ENCODE measurements around the gene ITPR2. TPM values are rescaled to one million over a fixed set of nuclear protein-coding genes. Genes with fewer than 3 reads are reported as not detected.
"Not testable (repeated sequence)": the region's sequence is repeated elsewhere in the genome, so short reads cannot be mapped to it uniquely, and the experiment has no call there.

Gene ITPR2
- polyA plus RNA-seq, 2 of the 4 experiments (the other 2 are of a cell fraction), result 3.1 to 8.1 TPM

DNA sequence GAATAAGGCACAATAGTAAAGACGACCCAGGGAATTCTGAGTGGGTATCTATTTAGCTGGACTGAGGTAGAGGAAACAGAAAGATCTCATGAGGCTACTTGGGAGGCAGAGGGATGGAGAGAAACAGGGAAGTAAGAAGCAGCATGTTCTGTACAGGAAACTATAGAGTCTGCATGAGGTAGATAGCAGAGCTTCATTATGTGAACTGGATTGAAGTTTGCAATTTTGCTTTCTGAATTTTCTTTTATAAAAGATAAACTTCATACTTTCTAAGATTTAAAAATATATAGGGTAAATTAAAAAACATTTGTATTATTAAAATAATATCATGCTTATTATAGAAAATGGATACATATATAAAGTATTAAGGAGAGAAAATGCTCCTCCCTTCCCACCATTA, 399.3 kb downstream of the ITPR2 start:
- ATAC-seq; H3K4me3 ChIP-seq; POLR2A ChIA-PET; FAIRE-seq; H3K4me1 ChIP-seq; DNase-seq (ENCODE audit: low read depth in 1 of 2, low spot score in 1 of 2); H3K4me2 ChIP-seq; H3K9me3 ChIP-seq; H3K27ac ChIP-seq: not testable (repeated sequence)
- 51% methylated on average over 1 of the region's 1 CpG for WGBS (ENCODE audit: missing lambda C conversion rate)
- CTCF ChIA-PET, result interaction anchor here (0.7 to 1.9 kb wide), 4 partner anchors 12 to 181 kb away, joined by 3 to 7 read pairs (median 6); no protein-coding TSS in a partner anchor

DNA sequence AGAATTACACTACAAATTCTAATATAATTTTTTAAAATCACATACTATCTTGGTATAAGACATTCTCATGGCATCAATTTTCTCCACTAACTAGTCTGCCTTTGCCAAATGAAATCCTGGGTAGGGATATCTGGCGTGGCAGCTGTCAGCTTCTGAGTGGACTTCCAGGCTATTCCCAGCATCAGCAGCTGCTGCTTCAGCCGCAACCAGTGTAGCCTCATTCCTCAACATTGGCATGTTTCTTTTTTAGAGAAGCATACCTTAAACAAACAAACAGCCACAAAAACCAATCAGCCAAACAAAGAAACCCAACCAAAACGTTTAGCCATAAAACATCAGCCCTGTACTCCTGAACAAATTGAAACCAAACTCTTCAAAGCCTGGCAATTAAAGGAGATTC, 401.8 kb downstream of the ITPR2 start:
- H3K27ac ChIP-seq, result no peak overlapping the region
- H3K4me3 ChIP-seq, result no peak overlapping the region
- FAIRE-seq (no peak), ATAC-seq (no peak), DNase-seq (ENCODE audit: low read depth in 1 of 2, low spot score in 1 of 2) (no peak)
- POLR2A ChIA-PET, result no interaction called here
- TF ChIP-seq RAD21 (conservative IDR thresholded peaks at IDR 0.05 in 1 of 2, IDR thresholded peaks at IDR 0.05 in 1 of 2) (no peak), HOXB5 (CRISPR knock-in tag; IDR thresholded peaks at IDR 0.05) (no peak)
- TF ChIP-seq, protein P1, sequence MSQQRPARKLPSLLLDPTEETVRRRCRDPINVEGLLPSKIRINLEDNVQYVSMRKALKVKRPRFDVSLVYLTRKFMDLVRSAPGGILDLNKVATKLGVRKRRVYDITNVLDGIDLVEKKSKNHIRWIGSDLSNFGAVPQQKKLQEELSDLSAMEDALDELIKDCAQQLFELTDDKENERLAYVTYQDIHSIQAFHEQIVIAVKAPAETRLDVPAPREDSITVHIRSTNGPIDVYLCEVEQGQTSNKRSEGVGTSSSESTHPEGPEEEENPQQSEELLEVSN (IDR thresholded peaks at IDR 0.05; ENCODE audit: borderline replicate concordance, low read depth), result no peak
- CTCF ChIA-PET, result interaction anchor here (2.2 kb wide), 1 partner anchor 271 kb away, joined by 5 read pairs; no protein-coding TSS in a partner anchor
- H3K9me3 ChIP-seq, result no peaks in the 10 kb centered on the region
- 20% methylated on average over 3 of the region's 3 CpGs for WGBS (ENCODE audit: missing lambda C conversion rate)
- H3K4me1 ChIP-seq, result no peaks in the 10 kb centered on the region
- no peak overlapping the region for H3K4me2 ChIP-seq

DNA sequence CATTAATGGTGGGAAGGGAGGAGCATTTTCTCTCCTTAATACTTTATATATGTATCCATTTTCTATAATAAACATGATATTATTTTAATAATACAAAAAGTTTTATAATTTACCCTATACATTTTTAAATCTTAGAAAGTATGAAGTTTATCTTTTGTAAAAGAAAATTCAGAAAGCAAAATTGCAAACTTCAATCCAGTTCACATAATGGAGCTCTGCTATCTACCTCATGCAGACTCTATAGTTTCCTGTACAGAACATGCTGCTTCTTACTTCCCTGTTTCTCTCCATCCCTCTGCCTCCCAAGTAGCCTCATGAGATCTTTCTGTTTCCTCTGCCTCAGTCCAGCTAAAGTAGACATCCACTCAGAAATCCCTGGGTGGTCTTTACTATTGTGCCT, 402.4 kb downstream of the ITPR2 start:
- ATAC-seq; H3K27ac ChIP-seq; CTCF ChIA-PET; FAIRE-seq; H3K4me2 ChIP-seq; H3K4me1 ChIP-seq; POLR2A ChIA-PET; H3K9me3 ChIP-seq; H3K4me3 ChIP-seq; DNase-seq (ENCODE audit: low read depth in 1 of 2, low spot score in 1 of 2): not testable (repeated sequence)

DNA sequence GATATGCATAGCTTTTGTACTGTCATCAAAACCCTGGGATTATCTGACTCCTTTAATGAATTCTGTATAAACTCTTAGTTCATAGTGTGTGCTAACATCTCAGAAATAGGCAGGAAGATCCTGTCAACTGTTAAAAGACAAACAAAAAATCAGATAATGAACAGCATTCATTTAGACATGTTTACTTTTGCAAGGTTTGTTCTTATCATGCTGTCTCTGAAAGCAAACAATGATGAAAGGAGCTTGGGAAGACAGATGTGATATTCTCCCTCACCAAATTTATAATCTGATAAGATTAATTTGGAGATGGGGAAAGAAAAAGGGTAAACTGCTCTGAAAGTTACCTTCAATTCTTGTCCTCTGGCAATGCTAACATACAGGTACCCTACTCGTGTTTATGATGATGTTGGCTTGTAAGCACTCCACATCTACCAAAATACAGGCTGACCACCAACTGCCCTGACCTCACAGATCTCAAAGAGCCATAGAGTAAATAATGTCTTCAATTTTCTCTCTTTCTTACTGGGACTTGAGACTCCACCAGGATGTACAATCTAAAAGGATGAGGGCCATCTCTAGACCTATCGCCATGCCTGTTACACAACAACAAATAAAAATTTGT, 403.8 kb downstream of the ITPR2 start:
- no peak overlapping the region for H3K4me2 ChIP-seq
- no peak overlapping the region for H3K27ac ChIP-seq
- no peak for ATAC-seq
- ChIA-PET POLR2A (interaction anchor here (0.5 kb wide), 1 partner anchor 304 kb away, joined by 6 read pairs; the partner anchor contains the start of gene BHLHE41), CTCF (interaction anchor here (1.4 to 1.6 kb wide), 2 partner anchors 223 to 272 kb away, joined by 4 read pairs; no protein-coding TSS in a partner anchor)
- WGBS (ENCODE audit: missing lambda C conversion rate), result 58% methylated on average over 2 of the region's 2 CpGs
- H3K4me1 ChIP-seq, result no peaks in the 10 kb centered on the region
- DNase-seq (ENCODE audit: low read depth in 1 of 2, low spot score in 1 of 2), result no peak
- no peak overlapping the region for H3K4me3 ChIP-seq
- no peaks in the 10 kb centered on the region for H3K9me3 ChIP-seq
- TF ChIP-seq ZFP36 (IDR thresholded peaks at IDR 0.05; ENCODE audit: borderline replicate concordance, partially characterized antibody), result no peak
- no peak for TF ChIP-seq KDM1A (IDR thresholded peaks at IDR 0.05; ENCODE audit: low read depth)
- no peak for TF ChIP-seq NR3C1 (IDR thresholded peaks at IDR 0.05)
- no peak for TF ChIP-seq FOXS1 (CRISPR knock-in tag; IDR thresholded peaks at IDR 0.05)
- TF ChIP-seq EP300 (IDR thresholded peaks at IDR 0.05), result no peak
- TF ChIP-seq JUN (IDR thresholded peaks at IDR 0.05), result no peak
- TF ChIP-seq RNF2 (IDR thresholded peaks at IDR 0.05; ENCODE audit: borderline replicate concordance, low read depth), result no peak
- TF ChIP-seq, protein P2, sequence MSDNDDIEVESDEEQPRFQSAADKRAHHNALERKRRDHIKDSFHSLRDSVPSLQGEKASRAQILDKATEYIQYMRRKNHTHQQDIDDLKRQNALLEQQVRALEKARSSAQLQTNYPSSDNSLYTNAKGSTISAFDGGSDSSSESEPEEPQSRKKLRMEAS (IDR thresholded peaks at IDR 0.05), result no peak
- TF ChIP-seq TFCP2L1 (CRISPR knock-in tag; IDR thresholded peaks at IDR 0.05), result no peak
- no peak for TF ChIP-seq ZC3H11A (IDR thresholded peaks at IDR 0.05)
- TF ChIP-seq KDM5A (IDR thresholded peaks at IDR 0.05), result no peak
- no peak for TF ChIP-seq HOXA7 (CRISPR knock-in tag; IDR thresholded peaks at IDR 0.05)
- no peak for TF ChIP-seq SREBF2 (IDR thresholded peaks at IDR 0.05)
- no peak for TF ChIP-seq MAZ (IDR thresholded peaks at IDR 0.05; ENCODE audit: borderline replicate concordance, low read depth, low read length)
- FAIRE-seq, result no peak

DNA sequence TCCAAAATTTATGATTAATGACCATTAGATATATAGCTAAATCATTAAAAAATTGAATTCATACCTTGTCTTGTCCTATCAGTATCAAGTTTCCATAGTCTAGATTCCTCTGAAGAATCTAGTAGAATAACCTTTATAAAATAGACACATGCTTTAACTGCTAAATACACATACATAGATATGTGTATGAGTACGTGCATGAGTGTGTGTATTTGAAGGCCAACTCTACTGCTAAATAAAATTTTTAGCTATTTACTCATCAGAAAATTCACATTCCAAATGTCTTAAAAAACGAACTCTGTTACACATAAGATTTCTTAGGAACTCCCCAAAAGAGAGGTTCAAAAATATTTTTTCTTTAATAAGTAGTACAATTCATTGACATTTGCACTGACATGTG, 404.6 kb downstream of the ITPR2 start:
- ChIA-PET POLR2A (no interaction called here), CTCF (interaction anchor here (1.2 to 1.6 kb wide), 4 partner anchors 38 to 306 kb away, joined by 3 to 4 read pairs (median 4); no protein-coding TSS in a partner anchor)
- no peak for ATAC-seq
- H3K4me3 ChIP-seq, result no peak overlapping the region
- no peak for FAIRE-seq
- H3K4me2 ChIP-seq, result no peak overlapping the region
- DNase-seq (ENCODE audit: low read depth in 1 of 2, low spot score in 1 of 2), result no peak
- H3K9me3 ChIP-seq, result no peaks in the 10 kb centered on the region
- no peak overlapping the region for H3K27ac ChIP-seq
- WGBS (ENCODE audit: missing lambda C conversion rate), result 40% methylated on average over 2 of the region's 2 CpGs
- H3K4me1 ChIP-seq, result no peaks in the 10 kb centered on the region
- no peak for TF ChIP-seq EP300 (IDR thresholded peaks at IDR 0.05)
- no peak for TF ChIP-seq NR3C1 (IDR thresholded peaks at IDR 0.05)
- TF ChIP-seq ZNF302 (CRISPR knock-in tag; IDR thresholded peaks at IDR 0.05), result no peak
- no peak for TF ChIP-seq CBX2 (IDR thresholded peaks at IDR 0.05; ENCODE audit: borderline replicate concordance, low read depth)
- TF ChIP-seq EHMT2 (IDR thresholded peaks at IDR 0.05; ENCODE audit: low read depth), result no peak
- TF ChIP-seq JUN (IDR thresholded peaks at IDR 0.05), result no peak
- TF ChIP-seq CHD2 (IDR thresholded peaks at IDR 0.05; ENCODE audit: low read length, partially characterized antibody), result no peak
- TF ChIP-seq HEYL (CRISPR knock-in tag; IDR thresholded peaks at IDR 0.05), result no peak
- TF ChIP-seq SREBF2 (IDR thresholded peaks at IDR 0.05), result no peak
- TF ChIP-seq MAZ (IDR thresholded peaks at IDR 0.05; ENCODE audit: borderline replicate concordance, low read depth, low read length), result no peak
- TF ChIP-seq EHF (CRISPR knock-in tag; IDR thresholded peaks at IDR 0.05), result no peak
- TF ChIP-seq ZC3H11A (IDR thresholded peaks at IDR 0.05), result no peak
- no peak for TF ChIP-seq FOSL2 (IDR thresholded peaks at IDR 0.05)
- TF ChIP-seq FOSL2 (CRISPR knock-in tag; IDR thresholded peaks at IDR 0.05), result no peak

All from A549 (cell line).